GM23338 (cell line): Measurements from ENCODE around the gene KCNT1. TPM values are rescaled to one million over a fixed set of nuclear protein-coding genes. Genes with fewer than 3 reads are reported as not detected.

Experiments used
- ATAC-seq: fragments of 200-7000 bp; cut with Tn5 transposase; 3 replicates; pipeline ENCODE4 v1.9.1; 2020
- DNase-seq: peaks from one replicate; pipeline ENCODE4 v3.0.0-alpha.2; 2015; ENCODE audit warnings: low spot score
- H2AFZ ChIP-seq: fragments of 200-600 bp; sonication (generic); 2 replicates; pipeline ENCODE4 v1.8.0; 2016; ENCODE audit warnings: antibody characterized with exemption, mild to moderate bottlenecking, moderate library complexity
- H3F3A ChIP-seq: fragments of 200-600 bp; sonication (generic); replicated peaks from 2 replicates; pipeline ENCODE4 v1.8.0; 2017; ENCODE audit warnings: antibody characterized with exemption, mixed run types, low read depth
- H3K27ac ChIP-seq: fragments of 200-600 bp; sonication (generic); 2 replicates; pipeline ENCODE4 v1.6.1; 2016; ENCODE audit warnings: low read depth
- H3K27me3 ChIP-seq: fragments of 200-600 bp; sonication (generic); 2 replicates; pipeline ENCODE4 v1.8.0; 2016; ENCODE audit warnings: mild to moderate bottlenecking, mixed run types, moderate library complexity; ENCODE audit not compliant: insufficient read depth
- H3K36me3 ChIP-seq: fragments of 200-600 bp; sonication (generic); 2 replicates; pipeline ENCODE4 v1.8.0; 2016; ENCODE audit warnings: mild to moderate bottlenecking; ENCODE audit not compliant: insufficient read depth
- H3K4me1 ChIP-seq: fragments of 200-600 bp; sonication (generic); 2 replicates; pipeline ENCODE4 v1.8.0; 2016; ENCODE audit warnings: mild to moderate bottlenecking, moderate library complexity; ENCODE audit not compliant: insufficient read depth
- H3K4me2 ChIP-seq: fragments of 200-600 bp; sonication (generic); 2 replicates; pipeline ENCODE4 v1.7.1; 2017; ENCODE audit warnings: mixed run types
- H3K4me3 ChIP-seq: fragments of 200-600 bp; sonication (generic); 2 replicates; pipeline ENCODE4 v1.6.1; 2016; ENCODE audit warnings: mixed run types
- H3K79me2 ChIP-seq: fragments of 200-600 bp; sonication (generic); replicated peaks from 2 replicates; pipeline ENCODE4 v1.8.0; 2017; ENCODE audit warnings: mild to moderate bottlenecking; ENCODE audit not compliant: insufficient read depth
- H3K9me2 ChIP-seq: fragments of 200-600 bp; sonication (generic); 2 replicates; pipeline ENCODE4 v1.8.0; 2017; ENCODE audit not compliant: insufficient read depth
- H4K20me1 ChIP-seq: fragments of 200-600 bp; sonication (generic); replicated peaks from 2 replicates; pipeline ENCODE4 v1.8.0; 2017; ENCODE audit warnings: mild to moderate bottlenecking; ENCODE audit not compliant: insufficient read depth
- H3K27ac Mint-ChIP-seq: 2 replicates; pipeline ENCODE4 v1.8.0; 2020; ENCODE audit warnings: inconsistent platforms, mild to moderate bottlenecking, moderate library complexity, mixed read lengths
- H3K27me3 Mint-ChIP-seq: 3 replicates; pipeline ENCODE4 v1.8.0; 2022; ENCODE audit warnings: low read depth, mild to moderate bottlenecking, moderate library complexity, mixed read lengths, inconsistent platforms; ENCODE audit not compliant: insufficient read depth, poor library complexity
- H3K36me3 Mint-ChIP-seq: 3 replicates; pipeline ENCODE4 v1.8.0; 2021; ENCODE audit warnings: low read depth, mild to moderate bottlenecking, inconsistent platforms, moderate library complexity, mixed read lengths
- H3K4me1 Mint-ChIP-seq: 3 replicates; pipeline ENCODE4 v1.8.0; 2020; ENCODE audit warnings: mild to moderate bottlenecking, inconsistent platforms, mixed read lengths
- H3K4me3 Mint-ChIP-seq: 3 replicates; pipeline ENCODE4 v1.8.0; 2021; ENCODE audit warnings: moderate library complexity, mild to moderate bottlenecking, inconsistent platforms, mixed read lengths
- H3K9me3 Mint-ChIP-seq: 3 replicates; pipeline ENCODE4 v1.8.0; 2020; ENCODE audit warnings: moderate library complexity, mild to moderate bottlenecking, inconsistent platforms, mixed read lengths
- CREB1 ChIP-seq: fragments of 250-450 bp; sonication (Bioruptor Pico); IDR thresholded peaks from 2 replicates; pipeline ENCODE4 v1.5.0; 2020; ENCODE audit warnings: low read depth, mild to moderate bottlenecking, moderate library complexity
- EZH2 ChIP-seq: fragments of 200-600 bp; sonication (generic); IDR thresholded peaks from one replicate; pipeline ENCODE4 v1.8.0; 2017; ENCODE audit warnings: antibody characterized with exemption, mild to moderate bottlenecking, low read depth; ENCODE audit not compliant: unreplicated experiment
- EZH2phosphoT487 ChIP-seq: fragments of 200-600 bp; sonication (generic); IDR thresholded peaks from one replicate; pipeline ENCODE4 v1.8.1; 2018; ENCODE audit warnings: antibody characterized with exemption; ENCODE audit not compliant: unreplicated experiment
- JUNB ChIP-seq: IDR thresholded peaks from one replicate; pipeline ENCODE4 v1.6.1; 2016; ENCODE audit warnings: antibody characterized with exemption; ENCODE audit not compliant: unreplicated experiment
- NANOG ChIP-seq: IDR thresholded peaks from 2 replicates; pipeline ENCODE4 v1.6.1; 2016; ENCODE audit warnings: antibody characterized with exemption, borderline replicate concordance
- POLR2AphosphoS5 ChIP-seq: IDR thresholded peaks from 2 replicates; pipeline ENCODE4 v1.6.1; 2016; ENCODE audit warnings: antibody characterized with exemption, low read depth
- STAT1 ChIP-seq: IDR thresholded peaks from one replicate; pipeline ENCODE4 v1.6.1; 2016; ENCODE audit warnings: antibody characterized with exemption; ENCODE audit not compliant: unreplicated experiment
- ZNF114 ChIP-seq: fragments of 250-450 bp; sonication (Bioruptor Pico); IDR thresholded peaks from 2 replicates; pipeline ENCODE4 v1.5.0; 2020; ENCODE audit warnings: mild to moderate bottlenecking, moderate library complexity
- ZNF331 ChIP-seq: fragments of 250-450 bp; sonication (Bioruptor Pico); IDR thresholded peaks from 2 replicates; pipeline ENCODE4 v1.5.0; 2020; ENCODE audit warnings: low read depth, mild to moderate bottlenecking, moderate library complexity
- polyA plus RNA-seq: library from polyadenylated mRNA; unstranded; fragments of >200 nt; fragmentation: Nextera tagmentation; extraction: Ambion mirVana; gene quantifications from 2 replicates; pipeline ENCODE4 v1.2.1, GENCODE V29; 2016
- total RNA-seq: library from RNA; depleted of rRNA; stranded (reverse); fragments of >200 nt; shearing (Covaris generic); gene quantifications from 2 replicates; pipeline ENCODE4 v1.2.3, GENCODE V29; 2014
- TF ChIP-seq, protein P1 (sequence below), 2 experiments: fragments of 200-600 bp in 1 of 2; sonication (generic) in 1 of 2; conservative IDR thresholded peaks; 2 replicates each; pipeline versions ENCODE4 v1.5.1 to v1.6.1; 2016 to 2017; ENCODE audit warnings: antibody characterized with exemption in 2 of 2, low read depth in 2 of 2, mild to moderate bottlenecking in 2 of 2, moderate library complexity in 1 of 2
- TF ChIP-seq, protein P2 (sequence below): IDR thresholded peaks from one replicate; pipeline ENCODE4 v1.6.1; 2018; ENCODE audit warnings: antibody characterized with exemption; ENCODE audit not compliant: unreplicated experiment
- TF ChIP-seq, protein P3 (sequence below): fragments of 250-450 bp; sonication (Bioruptor Pico); IDR thresholded peaks from 2 replicates; pipeline ENCODE4 v1.5.0; 2020; ENCODE audit warnings: mild to moderate bottlenecking, moderate library complexity
- TF ChIP-seq, protein P4 (sequence below): IDR thresholded peaks from 2 replicates; pipeline ENCODE4 v1.6.1; 2016; ENCODE audit warnings: antibody characterized with exemption

KCNT1 gene
- total and polyA plus RNA-seq, 2 experiments from 2014 or later, result 0.05 to 0.28 TPM

DNA sequence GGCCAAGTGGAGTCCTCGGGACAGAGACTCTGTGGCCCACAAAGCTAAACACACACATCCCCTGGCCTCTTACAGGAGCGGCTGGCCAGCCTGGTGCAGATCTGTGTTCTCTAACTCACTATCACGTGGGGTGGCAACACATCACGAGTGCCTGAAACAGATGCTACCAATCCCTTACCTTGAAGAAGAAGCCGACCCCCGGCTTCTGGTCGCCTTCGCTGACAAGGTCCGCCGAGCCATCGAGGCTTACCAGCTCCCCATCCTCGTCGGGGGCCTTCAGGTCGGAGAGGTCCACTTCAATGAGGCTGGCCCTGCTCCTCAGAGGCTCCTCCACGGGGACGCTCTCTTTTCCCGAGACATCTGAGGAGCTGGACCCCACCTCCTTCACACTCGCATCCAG lies 118.7 kb downstream of the KCNT1 start:
- H3K4me1 Mint-ChIP-seq, result peaks cover 3% of the 10 kb centered on the region; the same call in 1 of the 3 replicates
- Histone ChIP-seq H3K4me2 (no peak overlapping the region), H2AFZ (no peak overlapping the region), H3K27me3 (no peaks in the 10 kb centered on the region), H3K4me1 (no peaks in the 10 kb centered on the region), H3K79me2 (peaks cover 10% of the 10 kb centered on the region; the same call in 1 of the 2 replicates), H3K27ac (no peak overlapping the region), H3K36me3 (peaks cover 5% of the 10 kb centered on the region; the same call in 1 of the 2 replicates), H4K20me1 (peaks cover 17% of the 10 kb centered on the region), H3K4me3 (no peak overlapping the region), H3K9me2 (no peaks in the 10 kb centered on the region), H3F3A (no peaks in the 10 kb centered on the region)
- H3K4me3 Mint-ChIP-seq, result no peak overlapping the region
- H3K27me3 Mint-ChIP-seq, result peaks cover 2% of the 10 kb centered on the region
- ATAC-seq (no peak), DNase-seq (no peak)
- peaks cover 79% of the 10 kb centered on the region for H3K36me3 Mint-ChIP-seq
- TF ChIP-seq JUNB (no peak), EZH2 (no peak), ZNF114 (CRISPR knock-in tag) (no peak), NANOG (no peak), STAT1 (no peak), CREB1 (CRISPR knock-in tag) (no peak), POLR2AphosphoS5 (no peak), ZNF331 (CRISPR knock-in tag) (no peak), EZH2phosphoT487 (no peak)
- TF ChIP-seq, protein P1, sequence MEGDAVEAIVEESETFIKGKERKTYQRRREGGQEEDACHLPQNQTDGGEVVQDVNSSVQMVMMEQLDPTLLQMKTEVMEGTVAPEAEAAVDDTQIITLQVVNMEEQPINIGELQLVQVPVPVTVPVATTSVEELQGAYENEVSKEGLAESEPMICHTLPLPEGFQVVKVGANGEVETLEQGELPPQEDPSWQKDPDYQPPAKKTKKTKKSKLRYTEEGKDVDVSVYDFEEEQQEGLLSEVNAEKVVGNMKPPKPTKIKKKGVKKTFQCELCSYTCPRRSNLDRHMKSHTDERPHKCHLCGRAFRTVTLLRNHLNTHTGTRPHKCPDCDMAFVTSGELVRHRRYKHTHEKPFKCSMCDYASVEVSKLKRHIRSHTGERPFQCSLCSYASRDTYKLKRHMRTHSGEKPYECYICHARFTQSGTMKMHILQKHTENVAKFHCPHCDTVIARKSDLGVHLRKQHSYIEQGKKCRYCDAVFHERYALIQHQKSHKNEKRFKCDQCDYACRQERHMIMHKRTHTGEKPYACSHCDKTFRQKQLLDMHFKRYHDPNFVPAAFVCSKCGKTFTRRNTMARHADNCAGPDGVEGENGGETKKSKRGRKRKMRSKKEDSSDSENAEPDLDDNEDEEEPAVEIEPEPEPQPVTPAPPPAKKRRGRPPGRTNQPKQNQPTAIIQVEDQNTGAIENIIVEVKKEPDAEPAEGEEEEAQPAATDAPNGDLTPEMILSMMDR (conservative IDR thresholded peaks at IDR 0.05; ENCODE audit: low read depth in 2 of 2), result no peak
- TF ChIP-seq, protein P2, sequence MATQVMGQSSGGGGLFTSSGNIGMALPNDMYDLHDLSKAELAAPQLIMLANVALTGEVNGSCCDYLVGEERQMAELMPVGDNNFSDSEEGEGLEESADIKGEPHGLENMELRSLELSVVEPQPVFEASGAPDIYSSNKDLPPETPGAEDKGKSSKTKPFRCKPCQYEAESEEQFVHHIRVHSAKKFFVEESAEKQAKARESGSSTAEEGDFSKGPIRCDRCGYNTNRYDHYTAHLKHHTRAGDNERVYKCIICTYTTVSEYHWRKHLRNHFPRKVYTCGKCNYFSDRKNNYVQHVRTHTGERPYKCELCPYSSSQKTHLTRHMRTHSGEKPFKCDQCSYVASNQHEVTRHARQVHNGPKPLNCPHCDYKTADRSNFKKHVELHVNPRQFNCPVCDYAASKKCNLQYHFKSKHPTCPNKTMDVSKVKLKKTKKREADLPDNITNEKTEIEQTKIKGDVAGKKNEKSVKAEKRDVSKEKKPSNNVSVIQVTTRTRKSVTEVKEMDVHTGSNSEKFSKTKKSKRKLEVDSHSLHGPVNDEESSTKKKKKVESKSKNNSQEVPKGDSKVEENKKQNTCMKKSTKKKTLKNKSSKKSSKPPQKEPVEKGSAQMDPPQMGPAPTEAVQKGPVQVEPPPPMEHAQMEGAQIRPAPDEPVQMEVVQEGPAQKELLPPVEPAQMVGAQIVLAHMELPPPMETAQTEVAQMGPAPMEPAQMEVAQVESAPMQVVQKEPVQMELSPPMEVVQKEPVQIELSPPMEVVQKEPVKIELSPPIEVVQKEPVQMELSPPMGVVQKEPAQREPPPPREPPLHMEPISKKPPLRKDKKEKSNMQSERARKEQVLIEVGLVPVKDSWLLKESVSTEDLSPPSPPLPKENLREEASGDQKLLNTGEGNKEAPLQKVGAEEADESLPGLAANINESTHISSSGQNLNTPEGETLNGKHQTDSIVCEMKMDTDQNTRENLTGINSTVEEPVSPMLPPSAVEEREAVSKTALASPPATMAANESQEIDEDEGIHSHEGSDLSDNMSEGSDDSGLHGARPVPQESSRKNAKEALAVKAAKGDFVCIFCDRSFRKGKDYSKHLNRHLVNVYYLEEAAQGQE, result no peak
- TF ChIP-seq, protein P3, sequence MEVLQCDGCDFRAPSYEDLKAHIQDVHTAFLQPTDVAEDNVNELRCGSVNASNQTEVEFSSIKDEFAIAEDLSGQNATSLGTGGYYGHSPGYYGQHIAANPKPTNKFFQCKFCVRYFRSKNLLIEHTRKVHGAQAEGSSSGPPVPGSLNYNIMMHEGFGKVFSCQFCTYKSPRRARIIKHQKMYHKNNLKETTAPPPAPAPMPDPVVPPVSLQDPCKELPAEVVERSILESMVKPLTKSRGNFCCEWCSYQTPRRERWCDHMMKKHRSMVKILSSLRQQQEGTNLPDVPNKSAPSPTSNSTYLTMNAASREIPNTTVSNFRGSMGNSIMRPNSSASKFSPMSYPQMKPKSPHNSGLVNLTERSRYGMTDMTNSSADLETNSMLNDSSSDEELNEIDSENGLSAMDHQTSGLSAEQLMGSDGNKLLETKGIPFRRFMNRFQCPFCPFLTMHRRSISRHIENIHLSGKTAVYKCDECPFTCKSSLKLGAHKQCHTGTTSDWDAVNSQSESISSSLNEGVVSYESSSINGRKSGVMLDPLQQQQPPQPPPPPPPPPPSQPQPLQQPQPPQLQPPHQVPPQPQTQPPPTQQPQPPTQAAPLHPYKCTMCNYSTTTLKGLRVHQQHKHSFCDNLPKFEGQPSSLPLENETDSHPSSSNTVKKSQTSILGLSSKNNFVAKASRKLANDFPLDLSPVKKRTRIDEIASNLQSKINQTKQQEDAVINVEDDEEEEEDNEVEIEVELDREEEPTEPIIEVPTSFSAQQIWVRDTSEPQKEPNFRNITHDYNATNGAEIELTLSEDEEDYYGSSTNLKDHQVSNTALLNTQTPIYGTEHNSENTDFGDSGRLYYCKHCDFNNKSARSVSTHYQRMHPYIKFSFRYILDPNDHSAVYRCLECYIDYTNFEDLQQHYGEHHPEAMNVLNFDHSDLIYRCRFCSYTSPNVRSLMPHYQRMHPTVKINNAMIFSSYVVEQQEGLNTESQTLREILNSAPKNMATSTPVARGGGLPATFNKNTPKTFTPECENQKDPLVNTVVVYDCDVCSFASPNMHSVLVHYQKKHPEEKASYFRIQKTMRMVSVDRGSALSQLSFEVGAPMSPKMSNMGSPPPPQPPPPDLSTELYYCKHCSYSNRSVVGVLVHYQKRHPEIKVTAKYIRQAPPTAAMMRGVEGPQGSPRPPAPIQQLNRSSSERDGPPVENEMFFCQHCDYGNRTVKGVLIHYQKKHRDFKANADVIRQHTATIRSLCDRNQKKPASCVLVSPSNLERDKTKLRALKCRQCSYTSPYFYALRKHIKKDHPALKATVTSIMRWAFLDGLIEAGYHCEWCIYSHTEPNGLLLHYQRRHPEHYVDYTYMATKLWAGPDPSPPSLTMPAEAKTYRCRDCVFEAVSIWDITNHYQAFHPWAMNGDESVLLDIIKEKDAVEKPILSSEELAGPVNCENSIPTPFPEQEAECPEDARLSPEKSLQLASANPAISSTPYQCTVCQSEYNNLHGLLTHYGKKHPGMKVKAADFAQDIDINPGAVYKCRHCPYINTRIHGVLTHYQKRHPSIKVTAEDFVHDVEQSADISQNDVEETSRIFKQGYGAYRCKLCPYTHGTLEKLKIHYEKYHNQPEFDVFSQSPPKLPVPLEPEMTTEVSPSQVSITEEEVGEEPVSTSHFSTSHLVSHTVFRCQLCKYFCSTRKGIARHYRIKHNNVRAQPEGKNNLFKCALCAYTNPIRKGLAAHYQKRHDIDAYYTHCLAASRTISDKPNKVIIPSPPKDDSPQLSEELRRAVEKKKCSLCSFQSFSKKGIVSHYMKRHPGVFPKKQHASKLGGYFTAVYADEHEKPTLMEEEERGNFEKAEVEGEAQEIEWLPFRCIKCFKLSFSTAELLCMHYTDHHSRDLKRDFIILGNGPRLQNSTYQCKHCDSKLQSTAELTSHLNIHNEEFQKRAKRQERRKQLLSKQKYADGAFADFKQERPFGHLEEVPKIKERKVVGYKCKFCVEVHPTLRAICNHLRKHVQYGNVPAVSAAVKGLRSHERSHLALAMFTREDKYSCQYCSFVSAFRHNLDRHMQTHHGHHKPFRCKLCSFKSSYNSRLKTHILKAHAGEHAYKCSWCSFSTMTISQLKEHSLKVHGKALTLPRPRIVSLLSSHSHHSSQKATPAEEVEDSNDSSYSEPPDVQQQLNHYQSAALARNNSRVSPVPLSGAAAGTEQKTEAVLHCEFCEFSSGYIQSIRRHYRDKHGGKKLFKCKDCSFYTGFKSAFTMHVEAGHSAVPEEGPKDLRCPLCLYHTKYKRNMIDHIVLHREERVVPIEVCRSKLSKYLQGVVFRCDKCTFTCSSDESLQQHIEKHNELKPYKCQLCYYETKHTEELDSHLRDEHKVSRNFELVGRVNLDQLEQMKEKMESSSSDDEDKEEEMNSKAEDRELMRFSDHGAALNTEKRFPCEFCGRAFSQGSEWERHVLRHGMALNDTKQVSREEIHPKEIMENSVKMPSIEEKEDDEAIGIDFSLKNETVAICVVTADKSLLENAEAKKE (CRISPR knock-in tag), result no peak
- TF ChIP-seq, protein P4, sequence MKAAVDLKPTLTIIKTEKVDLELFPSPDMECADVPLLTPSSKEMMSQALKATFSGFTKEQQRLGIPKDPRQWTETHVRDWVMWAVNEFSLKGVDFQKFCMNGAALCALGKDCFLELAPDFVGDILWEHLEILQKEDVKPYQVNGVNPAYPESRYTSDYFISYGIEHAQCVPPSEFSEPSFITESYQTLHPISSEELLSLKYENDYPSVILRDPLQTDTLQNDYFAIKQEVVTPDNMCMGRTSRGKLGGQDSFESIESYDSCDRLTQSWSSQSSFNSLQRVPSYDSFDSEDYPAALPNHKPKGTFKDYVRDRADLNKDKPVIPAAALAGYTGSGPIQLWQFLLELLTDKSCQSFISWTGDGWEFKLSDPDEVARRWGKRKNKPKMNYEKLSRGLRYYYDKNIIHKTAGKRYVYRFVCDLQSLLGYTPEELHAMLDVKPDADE, result no peak
- H3K27ac Mint-ChIP-seq, result no peak overlapping the region
- no peaks in the 10 kb centered on the region for H3K9me3 Mint-ChIP-seq
